ENCODE data around the gene ABCC11.

DNA sequence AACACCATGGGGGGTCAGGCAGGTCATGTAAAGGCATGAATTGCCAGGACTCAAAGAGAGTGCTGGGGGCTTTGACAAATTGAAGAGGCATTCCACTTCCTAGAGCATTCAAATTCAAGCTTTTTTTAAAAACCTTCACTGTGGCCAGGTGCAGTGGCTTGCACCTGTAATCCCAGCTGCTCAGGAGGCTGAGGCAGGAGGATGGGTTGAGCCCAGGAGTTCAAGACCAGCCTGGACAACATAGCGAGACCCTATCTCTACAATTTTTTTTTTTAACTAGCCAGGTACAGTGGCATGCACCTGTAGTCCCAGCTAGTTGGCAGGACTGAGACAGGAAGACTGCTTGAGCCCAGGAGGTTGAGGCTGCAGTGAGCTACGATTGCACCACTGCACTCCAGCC is 108.8 kb downstream of the ABCC11 start:
- TF ChIP-seq GABPA (IDR thresholded peaks at IDR 0.05; ENCODE audit: low read depth, low read length) = no peak
- TF ChIP-seq GABPA (CRISPR knock-in tag; IDR thresholded peaks at IDR 0.05; ENCODE audit: low read depth) = no peak
- TF ChIP-seq, protein P1, sequence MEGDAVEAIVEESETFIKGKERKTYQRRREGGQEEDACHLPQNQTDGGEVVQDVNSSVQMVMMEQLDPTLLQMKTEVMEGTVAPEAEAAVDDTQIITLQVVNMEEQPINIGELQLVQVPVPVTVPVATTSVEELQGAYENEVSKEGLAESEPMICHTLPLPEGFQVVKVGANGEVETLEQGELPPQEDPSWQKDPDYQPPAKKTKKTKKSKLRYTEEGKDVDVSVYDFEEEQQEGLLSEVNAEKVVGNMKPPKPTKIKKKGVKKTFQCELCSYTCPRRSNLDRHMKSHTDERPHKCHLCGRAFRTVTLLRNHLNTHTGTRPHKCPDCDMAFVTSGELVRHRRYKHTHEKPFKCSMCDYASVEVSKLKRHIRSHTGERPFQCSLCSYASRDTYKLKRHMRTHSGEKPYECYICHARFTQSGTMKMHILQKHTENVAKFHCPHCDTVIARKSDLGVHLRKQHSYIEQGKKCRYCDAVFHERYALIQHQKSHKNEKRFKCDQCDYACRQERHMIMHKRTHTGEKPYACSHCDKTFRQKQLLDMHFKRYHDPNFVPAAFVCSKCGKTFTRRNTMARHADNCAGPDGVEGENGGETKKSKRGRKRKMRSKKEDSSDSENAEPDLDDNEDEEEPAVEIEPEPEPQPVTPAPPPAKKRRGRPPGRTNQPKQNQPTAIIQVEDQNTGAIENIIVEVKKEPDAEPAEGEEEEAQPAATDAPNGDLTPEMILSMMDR (CRISPR knock-in tag; IDR thresholded peaks at IDR 0.05) = no peak
- TF ChIP-seq CCAR2 (optimal IDR thresholded peaks at IDR 0.05; ENCODE audit: low read depth, low read length) = no peak
- TF ChIP-seq, protein P2, sequence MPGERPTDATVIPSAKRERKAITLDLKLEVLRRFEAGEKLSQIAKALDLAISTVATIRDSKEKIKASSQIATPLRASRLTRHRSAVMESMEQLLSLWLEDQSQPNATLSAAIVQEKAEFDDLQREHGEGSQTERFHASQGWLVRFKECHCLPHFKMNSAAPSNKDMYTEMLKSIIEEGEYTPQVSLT (CRISPR knock-in tag; IDR thresholded peaks at IDR 0.05; ENCODE audit: borderline replicate concordance, low read depth) = no peak

Measured in HepG2 (cell line).